ENCODE results near the gene OSGEP.

- no peak for TF ChIP-seq EZH2 (IDR thresholded peaks at IDR 0.05; ENCODE audit: borderline replicate concordance, low read length)
- TF ChIP-seq, protein P1, sequence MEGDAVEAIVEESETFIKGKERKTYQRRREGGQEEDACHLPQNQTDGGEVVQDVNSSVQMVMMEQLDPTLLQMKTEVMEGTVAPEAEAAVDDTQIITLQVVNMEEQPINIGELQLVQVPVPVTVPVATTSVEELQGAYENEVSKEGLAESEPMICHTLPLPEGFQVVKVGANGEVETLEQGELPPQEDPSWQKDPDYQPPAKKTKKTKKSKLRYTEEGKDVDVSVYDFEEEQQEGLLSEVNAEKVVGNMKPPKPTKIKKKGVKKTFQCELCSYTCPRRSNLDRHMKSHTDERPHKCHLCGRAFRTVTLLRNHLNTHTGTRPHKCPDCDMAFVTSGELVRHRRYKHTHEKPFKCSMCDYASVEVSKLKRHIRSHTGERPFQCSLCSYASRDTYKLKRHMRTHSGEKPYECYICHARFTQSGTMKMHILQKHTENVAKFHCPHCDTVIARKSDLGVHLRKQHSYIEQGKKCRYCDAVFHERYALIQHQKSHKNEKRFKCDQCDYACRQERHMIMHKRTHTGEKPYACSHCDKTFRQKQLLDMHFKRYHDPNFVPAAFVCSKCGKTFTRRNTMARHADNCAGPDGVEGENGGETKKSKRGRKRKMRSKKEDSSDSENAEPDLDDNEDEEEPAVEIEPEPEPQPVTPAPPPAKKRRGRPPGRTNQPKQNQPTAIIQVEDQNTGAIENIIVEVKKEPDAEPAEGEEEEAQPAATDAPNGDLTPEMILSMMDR (conservative IDR thresholded peaks at IDR 0.05 in 1 of 2, IDR thresholded peaks at IDR 0.05 in 1 of 2; ENCODE audit: extremely low read depth in 1 of 2, insufficient read depth in 1 of 2, low read depth in 1 of 2, low read length in 2 of 2) = no peak
These were observed 35.2 kb downstream of the OSGEP start for GRCh38 chr14:20419419-20419818.

Measured in mammary epithelial cell (primary cell).